MG63 (cell line): Measurements from ENCODE around the gene CCND3. TPM values are rescaled to one million over a fixed set of nuclear protein-coding genes. Genes with fewer than 3 reads are reported as not detected.
A peak's percentile ranks its signal among the peaks of the same experiment; 100 is the strongest.

Source experiments
- DNase-seq: peaks from one replicate; pipeline ENCODE4 v3.0.0-alpha.2; 2020
- H3K27me3 ChIP-seq: fragments of 250-450 bp; sonication (Bioruptor Pico); 2 replicates; pipeline ENCODE4 v1.5.1; 2020; ENCODE audit warnings: mild to moderate bottlenecking, moderate library complexity
- H3K36me3 ChIP-seq: fragments of 250-450 bp; sonication (Bioruptor Pico); 2 replicates; pipeline ENCODE4 v1.5.1; 2020; ENCODE audit warnings: mild to moderate bottlenecking, moderate library complexity
- H3K4me3 ChIP-seq: fragments of 250-450 bp; sonication (Bioruptor Pico); 2 replicates; pipeline ENCODE4 v1.5.1; 2020; ENCODE audit warnings: mild to moderate bottlenecking, moderate library complexity
- H3K9me3 ChIP-seq: fragments of 250-450 bp; sonication (Bioruptor Pico); 2 replicates; pipeline ENCODE4 v1.5.1; 2020; ENCODE audit warnings: mild to moderate bottlenecking, moderate library complexity
- total RNA-seq: library from RNA; depleted of rRNA; stranded (reverse); fragments of >200 nt; shearing (Covaris generic); gene quantifications from 2 replicates; pipeline ENCODE4 v1.2.3, GENCODE V29; 2014; ENCODE audit warnings: low replicate concordance; rRNA removed

The CCND3 gene
- total RNA-seq, 1 experiment from 2014 or later, result 29.8 TPM

GRCh38 chr6:41900861-41901260 lies 40.7 kb downstream of the CCND3 start:
- H3K36me3 ChIP-seq, result no peaks in the 10 kb centered on the region; the same call in 1 of the 2 replicates
- no peak overlapping the region for H3K4me3 ChIP-seq
- H3K27me3 ChIP-seq, result no peaks in the 10 kb centered on the region
- no peak for DNase-seq
- no peaks in the 10 kb centered on the region for H3K9me3 ChIP-seq

- no peaks in the 10 kb centered on the region for H3K27me3 ChIP-seq
- no peaks in the 10 kb centered on the region for H3K36me3 ChIP-seq
- H3K4me3 ChIP-seq, result peak overlapping the region; percentile 70
- no peak for DNase-seq
- no peaks in the 10 kb centered on the region for H3K9me3 ChIP-seq
These were observed 45.3 kb downstream of the CCND3 start for GRCh38 chr6:41896281-41896680.

- peak; percentile 85 for DNase-seq
- Histone ChIP-seq H3K27me3 (no peaks in the 10 kb centered on the region), H3K9me3 (no peaks in the 10 kb centered on the region), H3K4me3 (peak within 1 kb of the TSS; percentile 70), H3K36me3 (no peaks in the 10 kb centered on the region)
These were observed 46.0 kb downstream of the CCND3 start, which contains the start of gene USP49 for GRCh38 chr6:41895300-41896233. Gene USP49 (minus strand): TSS chr6:41895375. CDS start chr6:41806983, 88,392 bp downstream.

- no peak for DNase-seq
- peak overlapping the region; percentile 70 for H3K4me3 ChIP-seq
These were observed 47.0 kb downstream of the CCND3 start for GRCh38 chr6:41894366-41895299.

GRCh38 chr6:41892921-41893564 lies 48.6 kb downstream of the CCND3 start:
- Histone ChIP-seq H3K27me3 (no peaks in the 10 kb centered on the region), H3K4me3 (no peak overlapping the region), H3K9me3 (no peaks in the 10 kb centered on the region), H3K36me3 (no peaks in the 10 kb centered on the region)
- no peak for DNase-seq

More at GRCh38 chr6:41894366-41895299, 47.0 kb downstream of the CCND3 start:
- H3K27me3 ChIP-seq, result no peaks in the 10 kb centered on the region
- H3K9me3 ChIP-seq, result no peaks in the 10 kb centered on the region
- no peaks in the 10 kb centered on the region for H3K36me3 ChIP-seq

GRCh38 chr6:41887331-41887751 lies 54.3 kb downstream of the CCND3 start:
- H3K36me3 ChIP-seq, result no peaks in the 10 kb centered on the region
- no peaks in the 10 kb centered on the region for H3K9me3 ChIP-seq
- DNase-seq, result no peak
- H3K4me3 ChIP-seq, result no peak overlapping the region
- no peaks in the 10 kb centered on the region for H3K27me3 ChIP-seq

GRCh38 chr6:41885930-41886329 lies 55.7 kb downstream of the CCND3 start:
- no peaks in the 10 kb centered on the region for H3K27me3 ChIP-seq
- H3K9me3 ChIP-seq, result no peaks in the 10 kb centered on the region
- no peaks in the 10 kb centered on the region for H3K36me3 ChIP-seq
- DNase-seq, result no peak
- H3K4me3 ChIP-seq, result no peak overlapping the region

GRCh38 chr6:41884957-41885356 lies 56.7 kb downstream of the CCND3 start:
- no peaks in the 10 kb centered on the region for H3K9me3 ChIP-seq
- no peaks in the 10 kb centered on the region for H3K27me3 ChIP-seq
- no peak overlapping the region for H3K4me3 ChIP-seq
- no peaks in the 10 kb centered on the region for H3K36me3 ChIP-seq
- DNase-seq, result no peak

Other genes starting within 250 kb of the CCND3 start
- 4.4 and 5.2 TPM in 2 replicates for gene TFEB, start 206.2 kb downstream of the CCND3 start, total RNA-seq
- gene PGC, start 194.4 kb downstream of the CCND3 start, total RNA-seq, result not detected in 2 replicates
- gene FRS3, start 161.9 kb downstream of the CCND3 start, total RNA-seq, result 0.49 TPM in 1 of 2 replicates, not detected in the other
- not detected in 2 replicates for gene PRICKLE4, start 161.0 kb downstream of the CCND3 start, total RNA-seq
- gene TOMM6, start 154.1 kb downstream of the CCND3 start, total RNA-seq, result 125 and 201 TPM in 2 replicates
- 1.1 and 1.3 TPM in 2 replicates for gene USP49, start 46.4 kb downstream of the CCND3 start, total RNA-seq
- 7.7 and 13.7 TPM in 2 replicates for gene MED20, start 20.7 kb downstream of the CCND3 start, total RNA-seq
- 34.0 and 64.8 TPM in 2 replicates for gene BYSL, start 20.3 kb downstream of the CCND3 start, total RNA-seq
- gene TAF8, start 108.7 kb upstream of the CCND3 start, total RNA-seq, result 20.8 and 29.5 TPM in 2 replicates
- gene C6orf132, start 200.8 kb upstream of the CCND3 start, total RNA-seq, result 0.07 and 0.17 TPM in 2 replicates
- gene GUCA1A, start 231.6 kb upstream of the CCND3 start, total RNA-seq, result not detected in 2 replicates